ENCODE results near the gene RBM10.

GRCh38 chrX:47221756-47222155 is 76.7 kb downstream of the RBM10 start:
- no peak for TF ChIP-seq ZSCAN20 (CRISPR knock-in tag; IDR thresholded peaks at IDR 0.05; ENCODE audit: borderline replicate concordance)
- no peak for TF ChIP-seq EZH2 (conservative IDR thresholded peaks at IDR 0.05; ENCODE audit: low read depth, low read length)

Data from HepG2 (cell line).